UCSD-AML1 (cell line): ENCODE results near the gene SPATA13.
"Not testable (repeated sequence)": the region's sequence is repeated elsewhere in the genome, so short reads cannot be mapped to it uniquely, and the experiment has no call there.

Source experiments
- DNase-seq: peaks from one replicate; lab custom pipeline; 2025; ENCODE audit not compliant: unreplicated experiment; lab: John Stamatoyannopoulos, UW

The SPATA13 gene

DNA sequence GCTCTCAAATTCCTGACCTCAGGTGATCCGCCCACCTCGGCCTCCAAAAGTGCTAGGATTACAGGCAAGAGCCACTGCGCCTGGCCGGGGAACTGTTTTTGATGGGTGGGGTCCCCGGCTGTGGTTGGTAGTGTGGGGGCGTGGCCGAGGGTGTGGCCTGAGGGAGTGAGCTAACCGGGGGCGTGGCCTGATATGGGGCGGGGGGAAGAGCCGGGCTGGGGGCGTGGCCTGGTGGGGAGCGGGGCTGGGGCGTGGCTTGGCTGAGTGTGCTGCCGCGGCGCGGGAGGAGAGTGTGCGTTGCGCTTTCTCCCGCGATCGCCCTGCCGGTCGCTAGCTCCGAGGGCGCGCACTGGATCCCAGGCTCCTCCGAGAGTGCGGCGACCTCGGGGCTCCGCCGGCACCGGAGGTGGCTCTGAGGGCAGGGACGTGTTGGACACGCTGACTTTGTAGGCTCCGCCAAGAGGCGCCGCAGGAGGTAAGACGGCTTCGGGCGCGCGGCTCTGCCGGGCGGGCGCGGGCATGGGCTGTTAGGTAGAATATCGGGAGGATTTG, at the start of gene SPATA13:
TSS of gene SPATA13 (plus strand) at position 263 of the 552 bp plus-strand sequence. CDS start 62,210 bp downstream, outside the sequence.
- peak; percentile 89 for DNase-seq

DNA sequence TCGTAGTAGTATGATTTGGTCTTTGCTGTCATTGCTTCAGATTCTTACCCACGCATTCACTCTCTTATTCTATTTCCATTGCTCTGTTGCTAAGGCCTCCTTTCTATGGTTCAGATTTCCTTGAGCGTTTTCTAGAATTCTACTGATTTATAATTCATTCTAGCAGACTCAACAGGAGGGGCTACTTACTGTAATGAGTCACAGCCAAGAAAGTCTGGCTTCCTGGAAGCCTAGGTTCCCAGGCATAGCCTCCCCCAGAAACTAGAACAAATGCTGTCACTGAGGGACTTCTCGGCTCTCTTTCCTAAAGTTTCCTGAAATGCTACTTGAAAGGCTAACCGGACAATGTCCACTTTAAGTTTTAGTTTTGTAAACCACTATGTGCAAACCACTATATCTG, 47.7 kb upstream of the SPATA13 start:
- DNase-seq = no peak

- DNase-seq = no peak
Observed at GRCh38 chr13:24115671-24116070, 44.8 kb upstream of the SPATA13 start.

- DNase-seq = no peak
Observed at GRCh38 chr13:24116131-24116530, 44.4 kb upstream of the SPATA13 start.

DNA sequence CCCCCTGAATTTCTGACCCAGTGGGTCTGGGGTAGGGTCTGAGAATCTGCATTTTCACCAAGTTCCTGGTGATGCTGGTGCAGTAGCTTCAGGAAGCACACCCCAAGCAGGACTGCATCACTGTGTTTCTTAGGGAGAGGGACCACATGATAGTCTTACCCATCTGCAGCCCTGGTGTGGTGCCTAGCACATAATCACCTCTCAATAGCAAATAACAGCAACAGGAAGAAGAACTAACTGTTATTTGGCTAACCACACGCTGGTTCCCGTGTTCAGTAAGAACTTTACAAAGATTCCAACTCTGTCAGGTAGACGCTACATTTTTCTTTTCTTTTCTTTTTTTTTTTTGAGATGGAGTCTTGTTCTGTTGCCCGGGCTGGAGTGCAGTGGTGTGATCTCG, 41.9 kb upstream of the SPATA13 start:
- DNase-seq = no peak

DNA sequence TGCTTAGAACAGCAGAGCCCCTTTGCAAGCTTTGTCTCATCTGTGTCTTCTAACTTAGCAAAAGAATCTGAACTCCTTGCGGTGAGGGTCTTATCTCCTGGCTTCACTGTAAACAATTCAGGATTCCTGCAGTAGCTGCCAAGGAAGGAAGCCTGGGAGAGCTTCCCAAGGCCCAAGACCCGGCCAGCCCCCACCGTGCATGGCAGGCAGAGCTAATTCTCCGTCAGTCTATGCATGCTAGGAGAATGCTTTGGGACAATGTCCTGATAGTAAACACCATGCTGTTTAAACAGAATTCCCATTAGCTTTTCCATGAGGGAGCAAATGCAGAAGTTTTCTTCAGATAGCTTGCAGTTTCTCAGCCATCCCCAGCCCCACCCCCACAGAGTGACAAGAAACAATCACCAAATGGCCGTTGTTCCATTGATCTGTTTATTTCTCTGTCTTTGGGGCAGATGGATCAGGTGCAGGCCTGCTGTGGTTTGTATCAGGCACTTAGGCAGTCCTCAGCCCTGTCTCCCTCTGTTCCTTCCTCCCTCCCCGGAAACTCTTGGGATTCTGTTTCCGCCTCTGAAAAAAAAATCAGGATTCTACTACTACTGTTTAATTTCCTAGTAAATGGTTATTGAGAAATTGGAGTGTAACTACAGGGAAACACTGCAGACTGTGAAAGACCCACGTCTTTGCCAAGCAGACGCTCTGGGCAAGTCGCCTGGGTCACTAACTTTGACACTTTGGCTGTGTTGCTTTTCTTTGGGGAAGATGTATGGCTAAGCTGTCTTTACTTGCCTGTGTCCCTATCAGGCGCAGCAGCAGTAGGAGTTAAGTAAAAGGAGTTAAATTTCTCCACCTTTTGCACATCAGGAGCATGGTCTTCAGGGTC, 40.7 kb upstream of the SPATA13 start:
- DNase-seq = no peak

- DNase-seq = not testable (repeated sequence)
Observed at GRCh38 chr13:24122045-24122444, 38.5 kb upstream of the SPATA13 start.

DNA sequence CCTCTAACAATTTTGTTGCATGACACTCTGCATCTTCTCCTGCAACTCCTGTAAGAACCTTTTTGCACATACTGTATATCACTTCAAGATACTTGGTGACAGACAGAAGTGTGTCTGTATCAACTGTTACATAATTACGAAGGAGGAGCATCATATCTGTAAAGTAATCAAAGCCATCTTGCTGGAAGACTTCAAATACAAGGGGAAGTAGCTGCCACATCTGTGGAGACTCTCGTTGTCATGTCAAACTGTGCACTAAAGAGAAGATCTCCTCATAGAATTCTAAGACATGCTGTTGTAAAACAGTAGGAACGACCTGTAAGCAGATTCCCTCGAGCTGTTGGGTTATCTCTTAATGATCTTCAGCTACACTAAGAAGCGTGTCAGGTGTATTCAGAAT, 38.0 kb upstream of the SPATA13 start:
- no peak for DNase-seq

DNA sequence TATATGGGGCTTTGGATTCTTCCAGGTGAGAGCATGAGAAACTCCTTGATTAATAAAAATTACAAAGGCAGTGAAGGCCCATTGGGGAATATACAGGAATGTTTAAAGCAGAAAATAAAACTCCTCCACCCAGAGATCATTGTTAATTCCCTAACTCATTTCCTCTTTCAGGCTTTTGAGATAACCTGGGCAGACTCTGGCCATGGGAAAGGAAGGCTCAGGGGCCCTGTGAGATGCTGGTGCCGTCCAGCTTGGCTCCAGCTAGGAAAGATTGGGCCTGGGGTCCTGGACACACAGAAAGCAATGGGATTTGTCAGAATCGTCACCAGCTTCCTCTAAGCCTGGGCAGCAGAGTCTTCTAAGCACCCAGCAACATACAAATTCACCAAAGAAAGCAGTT, 36.8 kb upstream of the SPATA13 start:
- no peak for DNase-seq

DNA sequence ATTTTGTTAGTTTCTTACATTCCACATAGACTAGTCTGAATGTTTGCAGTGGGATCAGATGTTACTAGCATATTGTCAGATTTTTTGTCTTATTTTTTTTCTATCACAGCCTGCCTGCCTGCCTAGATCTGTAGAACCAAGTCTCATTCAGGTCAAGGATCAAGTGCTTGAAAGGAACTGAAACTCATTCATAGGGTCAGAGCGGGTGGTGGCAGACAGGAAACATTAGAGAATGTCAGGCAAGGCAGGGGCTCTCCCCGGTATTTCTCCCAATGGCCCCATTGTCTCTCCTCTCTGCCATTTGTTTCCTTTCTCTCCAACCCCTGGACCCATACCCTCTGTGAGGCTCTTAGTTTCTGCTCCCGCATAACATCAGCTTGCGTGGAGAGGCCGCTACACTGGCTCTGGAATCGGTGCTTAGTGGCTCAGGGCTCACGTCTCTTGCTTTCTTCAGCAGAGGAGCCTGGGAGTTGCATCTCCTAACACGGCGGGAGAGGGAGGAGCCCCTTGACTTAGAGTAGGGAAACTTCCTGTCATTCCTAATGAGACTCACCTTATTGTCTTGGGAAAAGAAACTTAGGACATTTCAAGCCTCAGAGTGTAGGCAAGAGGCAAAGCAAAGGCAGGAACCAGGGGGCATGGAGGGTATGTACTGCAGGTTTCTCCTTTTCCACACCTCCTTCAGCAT, 35.6 kb upstream of the SPATA13 start:
- no peak for DNase-seq

- no peak for DNase-seq
Observed at GRCh38 chr13:24127116-24127631, 33.3 kb upstream of the SPATA13 start.

DNA sequence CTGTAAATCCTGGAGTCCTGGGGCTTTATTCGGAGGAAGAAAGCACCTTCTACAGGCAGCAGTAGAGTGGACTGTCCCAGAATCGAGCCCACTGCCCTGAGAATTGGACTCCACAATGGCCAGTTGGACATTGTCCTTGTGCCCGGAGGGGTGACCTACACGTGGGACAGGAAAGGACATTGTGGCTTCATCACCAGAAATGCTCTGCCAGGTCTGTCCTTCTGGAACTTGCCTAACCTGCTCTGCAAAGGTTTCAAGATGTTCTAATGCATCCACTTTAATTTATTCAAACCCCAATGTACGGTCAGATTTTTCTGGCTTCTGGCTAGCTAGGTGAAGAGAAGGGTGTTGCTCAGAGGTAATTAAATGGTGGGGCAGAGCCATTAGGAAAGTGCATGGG, 32.4 kb upstream of the SPATA13 start:
- DNase-seq = no peak

DNA sequence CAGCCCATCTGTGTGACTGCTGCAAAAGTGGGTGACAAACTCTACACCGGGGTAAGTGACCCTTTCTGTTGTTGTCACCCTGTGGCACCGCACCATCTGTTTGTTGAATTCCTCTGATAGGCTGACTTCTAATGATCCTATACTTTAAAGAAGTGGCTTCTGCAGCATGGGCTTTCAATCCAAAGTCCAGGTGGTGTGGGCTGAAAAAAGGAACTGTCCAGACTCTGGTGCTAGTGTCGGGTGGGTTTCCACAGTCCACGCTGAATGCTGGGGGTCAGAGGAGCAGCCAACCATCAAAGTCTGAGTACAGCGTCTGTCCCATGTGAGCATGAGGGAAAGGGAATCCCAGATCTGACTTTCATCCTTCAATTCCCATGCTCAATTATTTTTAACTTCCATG, 31.6 kb upstream of the SPATA13 start:
- no peak for DNase-seq

DNA sequence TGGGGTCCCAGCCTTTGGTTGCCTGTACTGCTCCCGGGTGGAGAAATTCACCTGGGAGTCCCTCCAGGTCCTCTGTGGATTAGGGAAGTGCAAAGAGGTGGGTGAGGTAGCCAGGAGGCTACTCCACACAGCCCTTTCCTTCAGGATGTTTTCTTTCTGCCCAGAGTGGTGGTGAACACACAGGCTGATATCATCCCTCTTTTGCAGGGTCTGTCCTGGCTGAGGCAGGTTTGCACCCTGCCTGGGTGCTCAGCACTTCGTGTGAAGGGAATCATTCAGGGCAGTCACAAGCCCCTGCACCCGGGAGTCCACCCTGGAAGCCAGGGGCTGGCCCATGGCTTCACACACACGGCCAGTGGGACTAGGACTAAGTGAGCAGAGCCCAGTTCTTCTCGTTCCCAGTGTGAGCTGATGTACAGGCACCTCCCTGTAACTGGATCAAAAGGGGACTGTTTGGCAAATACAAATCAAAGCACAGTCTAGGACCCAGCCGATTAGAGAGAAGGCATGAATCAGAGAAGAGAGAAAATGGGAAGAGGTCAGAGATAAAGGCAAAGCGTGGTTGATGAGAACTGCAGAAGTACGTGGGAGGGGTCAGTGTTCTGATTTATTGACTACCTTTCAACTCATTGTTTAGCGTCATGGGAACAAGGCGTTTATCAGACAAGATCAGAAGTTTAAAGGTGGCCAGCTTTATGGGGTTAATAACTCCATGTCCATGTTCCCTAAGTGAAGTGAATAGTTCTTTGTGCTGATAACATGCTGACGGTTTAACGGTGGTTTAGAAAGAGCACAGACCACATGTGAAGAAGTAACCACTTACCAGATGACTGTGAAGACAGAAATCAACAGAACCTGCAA, 30.4 kb upstream of the SPATA13 start:
- DNase-seq = no peak

DNA sequence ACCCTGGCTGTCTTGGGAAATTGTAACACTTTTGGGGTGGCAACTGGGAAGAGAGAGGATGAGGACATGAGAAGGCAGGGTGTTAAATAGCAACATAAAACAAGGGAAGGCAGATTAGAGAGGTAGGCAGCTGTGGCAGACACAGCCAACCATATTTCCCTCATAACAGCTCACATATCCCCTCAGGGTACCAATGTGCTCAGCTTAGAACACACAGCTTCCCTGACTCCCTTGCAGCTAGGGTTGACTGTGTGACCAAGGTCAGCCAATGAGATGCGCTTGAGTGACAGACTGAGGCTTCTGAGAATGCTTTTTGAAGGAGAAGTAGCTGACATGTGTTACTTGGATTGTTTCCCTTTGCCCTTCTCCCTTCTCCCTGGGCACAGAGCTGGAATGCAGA, 28.8 kb upstream of the SPATA13 start:
- no peak for DNase-seq

DNA sequence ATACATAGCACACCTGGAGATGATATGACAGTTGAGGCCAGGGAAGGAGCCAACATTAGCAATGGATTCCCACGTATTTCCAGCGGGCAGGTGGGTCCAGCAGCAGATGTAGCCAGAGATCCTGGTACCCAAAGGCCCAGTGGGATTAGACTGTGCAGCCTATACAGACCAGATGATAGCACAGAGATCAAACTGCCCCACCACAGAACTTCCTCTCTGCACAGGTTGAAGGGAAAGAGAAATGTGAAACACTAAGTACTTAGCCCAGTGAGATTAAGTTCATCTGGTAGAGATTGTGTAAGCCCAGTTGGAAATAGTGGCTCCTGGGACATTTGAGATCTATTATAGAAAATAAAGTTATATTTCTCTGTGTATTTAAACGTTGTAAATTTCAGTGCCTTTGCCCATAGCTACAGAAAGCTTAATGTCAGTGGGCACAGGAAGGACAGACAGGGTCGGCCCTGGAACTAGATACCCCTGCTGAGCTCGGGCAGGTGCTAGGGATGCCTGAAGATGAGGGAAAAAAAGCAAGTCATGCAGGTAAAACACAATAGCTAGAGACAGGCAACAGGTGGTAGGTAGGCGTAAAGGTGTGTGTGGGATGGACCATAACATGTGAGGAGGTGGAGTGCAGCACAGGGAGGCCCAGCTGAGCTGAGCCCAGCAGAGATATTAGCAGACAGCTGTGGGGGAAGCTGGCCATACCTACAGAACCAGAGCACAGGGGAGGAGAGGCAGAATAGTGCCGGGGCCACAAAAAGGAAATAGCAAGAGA, 27.3 kb upstream of the SPATA13 start:
- DNase-seq = no peak

GRCh38 chr13:24134231-24134630, 26.3 kb upstream of the SPATA13 start:
- no peak for DNase-seq

DNA sequence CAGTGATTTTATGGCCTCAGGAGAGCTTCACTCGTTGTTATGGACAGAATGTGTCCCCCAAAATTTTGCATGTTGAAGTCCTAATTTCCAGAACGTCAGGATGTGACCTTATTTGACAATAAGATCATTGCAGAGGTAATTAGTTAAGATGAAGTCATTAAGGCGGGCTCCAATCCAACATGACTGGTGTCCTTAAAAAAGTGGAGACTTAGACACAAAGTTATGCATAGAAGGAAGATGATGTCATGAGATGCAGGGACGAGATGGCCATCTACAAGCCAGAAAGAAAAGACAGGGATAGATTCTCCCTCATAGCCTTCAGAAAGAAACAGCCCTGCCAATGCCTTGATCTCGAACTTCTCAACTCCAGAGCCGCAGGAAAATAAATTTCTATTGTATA, 25.8 kb upstream of the SPATA13 start:
- no peak for DNase-seq

GRCh38 chr13:24135674-24136300, 24.7 kb upstream of the SPATA13 start:
- DNase-seq = no peak

GRCh38 chr13:24138911-24139310, 21.6 kb upstream of the SPATA13 start:
- DNase-seq = no peak
